Bronchial epithelial cell (primary cell): ENCODE results near the gene KCTD4. TPM values are rescaled to one million over a fixed set of nuclear protein-coding genes. Genes with fewer than 3 reads are reported as not detected.
"Not testable (repeated sequence)": the region's sequence is repeated elsewhere in the genome, so short reads cannot be mapped to it uniquely, and the experiment has no call there.

Experiments
- DNase-seq: peaks from one replicate; pipeline ENCODE4 v3.0.0-alpha.2; 2010; ENCODE audit warnings: low read depth
- FAIRE-seq: peaks from 2 replicates; lab custom pipeline; 2011; peaks lifted over from hg19 to GRCh38; lab: Jason Lieb, UNC
- H3K27me3 ChIP-seq: 2 replicates; pipeline ENCODE4 v1.5.1; 2011; ENCODE audit warnings: low read length; ENCODE audit not compliant: control insufficient read depth, insufficient read depth
- H3K36me3 ChIP-seq: 2 replicates; pipeline ENCODE4 v1.5.1; 2011; ENCODE audit warnings: low read length; ENCODE audit not compliant: control insufficient read depth, insufficient read depth
- H3K4me3 ChIP-seq: 2 replicates; pipeline ENCODE4 v1.5.1; 2011; ENCODE audit warnings: mild to moderate bottlenecking, low read depth, low read length, control low read depth
- CTCF ChIP-seq: IDR thresholded peaks from 2 replicates; pipeline ENCODE4 v1.5.1; 2011; ENCODE audit warnings: mild to moderate bottlenecking, moderate library complexity, low read length, control low read depth, inconsistent platforms; ENCODE audit not compliant: insufficient read depth, severe bottlenecking
- total RNA-seq: library from RNA; depleted of rRNA; stranded (reverse); fragments of >200 nt; gene quantifications from 2 replicates; pipeline ENCODE4 v1.2.1, GENCODE V29; 2014

KCTD4 gene
- not detected in 2 replicates for total RNA-seq

GRCh38 chr13:45200701-45201232 is at the start of gene KCTD4:
KCTD4 (minus strand) TSS chr13:45201045; CDS start chr13:45194567, 6,478 bp downstream.
- TF ChIP-seq CTCF, result no peak
- Histone ChIP-seq H3K36me3 (no peaks in the 10 kb centered on the region), H3K27me3 (no peaks in the 10 kb centered on the region), H3K4me3 (no peak within 1 kb of the TSS)
- no peak for FAIRE-seq
- peak; percentile 49 for DNase-seq

GRCh38 chr13:45249662-45250061 is 48.8 kb upstream of the KCTD4 start:
- H3K36me3 ChIP-seq, result no peaks in the 10 kb centered on the region
- no peaks in the 10 kb centered on the region for H3K27me3 ChIP-seq
- no peak for TF ChIP-seq CTCF
- no peak overlapping the region for H3K4me3 ChIP-seq
- FAIRE-seq, result no peak
- DNase-seq, result no peak

- not testable (repeated sequence) for H3K4me3 ChIP-seq, DNase-seq, H3K36me3 ChIP-seq, FAIRE-seq, H3K27me3 ChIP-seq
Measured at GRCh38 chr13:45244736-45245135, 43.9 kb upstream of the KCTD4 start.

GRCh38 chr13:45243077-45243476 is 42.2 kb upstream of the KCTD4 start:
- FAIRE-seq (no peak), DNase-seq (no peak)
- H3K27me3 ChIP-seq, result no peaks in the 10 kb centered on the region
- TF ChIP-seq CTCF, result no peak
- H3K36me3 ChIP-seq, result no peaks in the 10 kb centered on the region
- H3K4me3 ChIP-seq, result no peak overlapping the region

GRCh38 chr13:45242524-45242923 is 41.7 kb upstream of the KCTD4 start:
- no peak for TF ChIP-seq CTCF
- Histone ChIP-seq H3K4me3 (no peak overlapping the region), H3K27me3 (no peaks in the 10 kb centered on the region), H3K36me3 (no peaks in the 10 kb centered on the region)
- FAIRE-seq, result no peak
- DNase-seq, result no peak

- peak; percentile 76 for DNase-seq
- no peak for TF ChIP-seq CTCF
- no peak for FAIRE-seq
- Histone ChIP-seq H3K36me3 (no peaks in the 10 kb centered on the region), H3K4me3 (no peak overlapping the region), H3K27me3 (no peaks in the 10 kb centered on the region)
Measured at GRCh38 chr13:45242070-45242469, 41.2 kb upstream of the KCTD4 start.
